Airway epithelial cell (primary cell): Measurements from ENCODE around the gene RBM15. TPM values are rescaled to one million over a fixed set of nuclear protein-coding genes. Genes with fewer than 3 reads are reported as not detected.

Source experiments
- total RNA-seq: library from RNA; depleted of rRNA; stranded (reverse); fragments of >200 nt; gene quantifications from 2 replicates; pipeline ENCODE4 v1.2.3, GENCODE V29; 2015

Gene RBM15, protein sequence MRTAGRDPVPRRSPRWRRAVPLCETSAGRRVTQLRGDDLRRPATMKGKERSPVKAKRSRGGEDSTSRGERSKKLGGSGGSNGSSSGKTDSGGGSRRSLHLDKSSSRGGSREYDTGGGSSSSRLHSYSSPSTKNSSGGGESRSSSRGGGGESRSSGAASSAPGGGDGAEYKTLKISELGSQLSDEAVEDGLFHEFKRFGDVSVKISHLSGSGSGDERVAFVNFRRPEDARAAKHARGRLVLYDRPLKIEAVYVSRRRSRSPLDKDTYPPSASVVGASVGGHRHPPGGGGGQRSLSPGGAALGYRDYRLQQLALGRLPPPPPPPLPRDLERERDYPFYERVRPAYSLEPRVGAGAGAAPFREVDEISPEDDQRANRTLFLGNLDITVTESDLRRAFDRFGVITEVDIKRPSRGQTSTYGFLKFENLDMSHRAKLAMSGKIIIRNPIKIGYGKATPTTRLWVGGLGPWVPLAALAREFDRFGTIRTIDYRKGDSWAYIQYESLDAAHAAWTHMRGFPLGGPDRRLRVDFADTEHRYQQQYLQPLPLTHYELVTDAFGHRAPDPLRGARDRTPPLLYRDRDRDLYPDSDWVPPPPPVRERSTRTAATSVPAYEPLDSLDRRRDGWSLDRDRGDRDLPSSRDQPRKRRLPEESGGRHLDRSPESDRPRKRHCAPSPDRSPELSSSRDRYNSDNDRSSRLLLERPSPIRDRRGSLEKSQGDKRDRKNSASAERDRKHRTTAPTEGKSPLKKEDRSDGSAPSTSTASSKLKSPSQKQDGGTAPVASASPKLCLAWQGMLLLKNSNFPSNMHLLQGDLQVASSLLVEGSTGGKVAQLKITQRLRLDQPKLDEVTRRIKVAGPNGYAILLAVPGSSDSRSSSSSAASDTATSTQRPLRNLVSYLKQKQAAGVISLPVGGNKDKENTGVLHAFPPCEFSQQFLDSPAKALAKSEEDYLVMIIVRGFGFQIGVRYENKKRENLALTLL
- total RNA-seq = 16.4 and 20.8 TPM in 2 replicates

DNA sequence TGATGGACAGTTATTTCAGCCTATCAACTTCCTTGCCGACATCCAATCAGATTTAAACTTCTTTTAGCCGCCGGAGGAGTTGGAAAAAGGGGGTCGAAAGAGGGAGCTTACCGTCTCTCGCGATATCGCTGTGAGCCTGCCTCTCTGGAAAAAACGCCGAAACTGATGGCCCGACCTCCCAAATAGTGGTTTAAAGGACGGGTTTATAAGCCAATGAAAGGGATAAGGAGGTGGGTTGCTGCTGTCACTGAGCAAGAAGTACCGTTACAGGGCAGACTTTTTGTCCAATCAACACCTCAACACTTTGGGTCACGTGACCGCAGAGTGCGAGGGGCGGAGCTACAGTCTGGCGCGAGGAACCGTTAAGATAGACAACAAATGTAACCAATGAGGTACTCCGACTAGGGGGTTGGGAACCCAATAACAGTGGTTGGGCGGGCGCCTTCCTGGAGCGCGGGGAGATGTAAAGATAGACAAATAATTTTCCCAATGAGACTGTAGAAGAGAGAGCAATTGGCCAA, at the start of gene RBM15:
RBM15 (plus strand) TSS at position 492 of the 521 bp plus-strand sequence; CDS start at position 521, 29 bp downstream.

DNA sequence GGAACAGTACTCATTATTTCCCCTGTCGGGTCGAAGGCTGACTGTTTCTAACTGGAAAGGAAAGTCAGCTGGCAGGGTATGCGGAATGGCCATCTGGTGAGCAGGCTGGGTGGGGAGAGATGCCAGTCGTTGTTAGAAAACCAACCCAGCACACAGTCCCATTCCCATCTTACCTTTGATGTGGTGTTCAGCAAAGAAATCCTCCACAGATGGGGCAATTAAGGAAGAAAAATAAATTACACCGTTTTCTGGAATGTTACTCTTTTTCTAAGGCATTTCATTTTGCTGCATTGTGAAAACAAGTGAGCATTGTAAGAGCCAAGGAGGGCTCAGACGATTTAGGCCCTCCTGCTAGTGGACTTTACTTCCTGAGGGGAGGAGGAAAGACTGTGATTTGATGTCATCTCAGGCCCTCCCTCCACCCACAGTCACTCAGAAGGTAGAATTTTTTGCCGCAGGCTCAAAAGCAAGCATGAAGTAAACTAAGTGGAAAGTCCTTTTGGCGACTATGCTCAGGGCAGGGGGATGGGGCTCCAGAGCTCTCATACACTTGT, 51.6 kb downstream of the RBM15 start, which contains the start of gene SLC16A4:
SLC16A4 (minus strand) TSS at position 335 of the 554 bp plus-strand sequence. CDS start 1,703 bp downstream, outside the sequence.

Other genes with a start within 250 kb of the RBM15 start
- not detected in 2 replicates for gene UBL4B, start 226.9 kb upstream of the RBM15 start, total RNA-seq
- gene SLC6A17, start 188.9 kb upstream of the RBM15 start, total RNA-seq = 0.19 and 0.21 TPM in 2 replicates
- gene KCNC4, start 129.1 kb upstream of the RBM15 start, total RNA-seq = 2.5 and 2.9 TPM in 2 replicates
- 2.8 and 3.2 TPM in 2 replicates for gene SLC16A4, start 51.6 kb downstream of the RBM15 start, total RNA-seq
- gene LAMTOR5, start 68.3 kb downstream of the RBM15 start, total RNA-seq = 130 and 145 TPM in 2 replicates
- not detected in 2 replicates for gene PROK1, start 111.8 kb downstream of the RBM15 start, total RNA-seq
- gene KCNA10, start 179.8 kb downstream of the RBM15 start, total RNA-seq = not detected in 2 replicates